GM04504 (cell line): ENCODE results near the gene SLC18A3.

Source experiments
- DNase-seq: peaks from one replicate; pipeline ENCODE4 v3.0.0-alpha.2; 2012; ENCODE audit warnings: low read depth

Gene SLC18A3

DNA sequence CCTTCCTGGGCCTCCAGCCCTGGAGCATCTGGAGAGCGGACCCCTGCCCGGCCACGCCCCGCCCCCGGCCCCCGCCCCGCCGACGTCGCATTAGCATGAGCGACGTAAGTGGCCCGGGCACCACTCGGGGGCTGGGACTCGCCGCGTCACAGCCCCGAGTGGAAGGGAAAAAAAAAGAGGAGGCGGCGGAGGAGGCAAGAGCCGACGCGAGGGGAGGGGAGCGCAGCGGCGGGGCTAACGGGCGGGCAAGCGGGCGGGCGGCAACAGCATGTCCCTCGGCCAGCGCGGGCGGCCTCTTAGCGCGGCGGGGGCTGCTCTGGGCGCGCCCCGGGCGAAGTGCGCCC, at the start of gene SLC18A3:
TSS of gene SLC18A3 (plus strand) at position 197 of the 344 bp plus-strand sequence. CDS start 431 bp downstream, outside the sequence.
- DNase-seq = no peak

DNA sequence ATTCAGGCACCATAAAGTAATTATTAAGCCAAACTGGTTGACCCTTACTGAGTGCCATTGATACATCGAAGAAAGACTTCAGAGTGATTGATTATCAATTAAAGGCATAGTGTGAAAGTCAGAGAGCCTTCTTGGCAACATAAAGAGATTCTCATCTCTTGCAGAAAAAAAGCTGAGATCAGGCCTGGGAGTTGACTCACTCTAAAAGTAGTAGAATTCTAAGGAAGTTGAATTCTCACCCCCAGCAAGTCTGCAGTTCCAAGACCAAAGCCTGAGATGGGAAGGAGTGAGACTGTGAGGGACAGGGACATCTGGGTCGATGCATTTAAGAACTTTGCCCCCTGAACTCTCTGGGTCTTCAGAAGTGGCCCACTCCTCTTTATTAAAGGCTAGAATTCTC, 49.6 kb upstream of the SLC18A3 start:
- DNase-seq = no peak

DNA sequence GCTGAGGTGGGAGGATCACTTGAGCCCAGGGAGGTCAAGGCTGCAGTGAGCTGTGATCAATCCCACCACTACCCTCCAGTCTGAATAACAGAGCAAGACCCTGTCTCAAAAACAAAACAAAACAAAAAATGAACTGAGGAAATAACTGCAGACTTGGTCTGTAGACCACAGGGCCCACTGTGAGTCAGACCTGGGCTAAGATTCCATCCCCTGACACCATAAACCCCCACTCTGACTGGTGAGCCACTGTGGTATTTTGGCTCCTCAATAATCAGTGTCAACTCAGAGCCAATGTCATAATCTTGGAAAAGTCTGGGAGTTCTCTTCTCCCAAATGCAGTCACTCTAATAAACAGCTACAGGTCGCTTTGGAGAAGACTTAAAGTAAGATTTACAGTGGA, 47.2 kb upstream of the SLC18A3 start:
- DNase-seq = no peak

DNA sequence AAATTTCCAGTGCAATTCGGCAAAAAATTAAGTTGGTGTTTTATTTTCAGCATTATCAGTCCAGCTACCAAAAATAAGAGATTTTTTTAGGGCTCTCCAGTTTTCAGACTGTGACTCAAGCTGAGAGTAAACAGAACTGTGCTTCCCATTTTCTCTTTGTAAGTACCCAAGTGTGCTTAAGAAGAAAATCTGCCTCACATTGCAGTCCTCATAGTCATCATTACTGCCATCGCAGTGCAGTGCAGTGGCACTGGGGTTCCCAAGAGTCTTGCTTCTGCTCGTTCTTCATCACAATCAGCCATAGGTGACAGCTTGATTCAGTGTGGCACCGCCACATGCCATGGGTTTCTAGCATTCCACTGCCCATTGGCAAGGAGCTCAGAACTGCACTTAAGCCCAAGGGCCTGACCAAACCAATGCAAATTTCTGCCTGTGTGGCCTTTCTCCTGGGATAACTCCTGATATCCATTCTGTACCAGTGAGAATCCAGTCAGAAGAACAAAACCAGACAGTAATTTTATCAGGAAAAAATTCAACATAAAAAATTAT, 45.6 kb upstream of the SLC18A3 start:
- DNase-seq = no peak

DNA sequence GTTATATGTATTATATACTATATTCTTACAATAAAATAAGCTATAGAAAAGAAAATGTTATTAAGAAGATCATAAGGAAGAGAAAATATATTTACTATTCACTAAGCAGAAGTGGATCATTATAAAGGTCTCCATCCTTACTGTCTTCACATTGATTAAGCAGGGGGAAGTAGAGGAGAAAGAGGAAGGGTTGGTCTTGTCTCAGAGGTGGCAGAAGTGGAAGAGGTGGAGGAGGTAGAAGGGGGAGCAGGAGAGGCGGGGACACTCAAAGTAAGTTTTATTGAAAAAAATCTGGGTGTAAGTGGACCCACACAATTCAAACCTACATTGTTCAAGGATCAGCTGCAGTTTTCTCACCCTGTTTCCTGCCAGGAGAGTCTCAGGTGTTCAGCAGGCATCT, 42.3 kb upstream of the SLC18A3 start:
- no peak for DNase-seq

DNA sequence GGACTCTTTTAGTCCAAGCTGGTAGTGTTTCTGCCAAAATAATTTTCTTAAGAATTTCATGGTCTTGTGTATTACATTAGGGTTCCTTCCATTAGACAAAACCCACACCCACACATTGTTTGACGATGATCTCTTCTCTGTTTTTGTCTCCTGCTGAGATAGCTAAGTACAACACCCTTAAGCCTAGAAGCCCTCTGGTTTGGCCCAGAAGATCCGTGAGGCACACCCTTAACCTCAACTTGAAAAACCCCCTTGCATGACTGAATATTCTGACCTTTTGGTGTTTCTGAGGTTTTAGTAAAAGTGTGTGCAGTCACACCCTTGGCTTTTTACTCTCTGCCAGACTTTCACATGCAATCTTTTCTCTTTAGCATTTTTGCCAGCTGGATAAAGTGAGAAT, 41.9 kb upstream of the SLC18A3 start:
- no peak for DNase-seq

DNA sequence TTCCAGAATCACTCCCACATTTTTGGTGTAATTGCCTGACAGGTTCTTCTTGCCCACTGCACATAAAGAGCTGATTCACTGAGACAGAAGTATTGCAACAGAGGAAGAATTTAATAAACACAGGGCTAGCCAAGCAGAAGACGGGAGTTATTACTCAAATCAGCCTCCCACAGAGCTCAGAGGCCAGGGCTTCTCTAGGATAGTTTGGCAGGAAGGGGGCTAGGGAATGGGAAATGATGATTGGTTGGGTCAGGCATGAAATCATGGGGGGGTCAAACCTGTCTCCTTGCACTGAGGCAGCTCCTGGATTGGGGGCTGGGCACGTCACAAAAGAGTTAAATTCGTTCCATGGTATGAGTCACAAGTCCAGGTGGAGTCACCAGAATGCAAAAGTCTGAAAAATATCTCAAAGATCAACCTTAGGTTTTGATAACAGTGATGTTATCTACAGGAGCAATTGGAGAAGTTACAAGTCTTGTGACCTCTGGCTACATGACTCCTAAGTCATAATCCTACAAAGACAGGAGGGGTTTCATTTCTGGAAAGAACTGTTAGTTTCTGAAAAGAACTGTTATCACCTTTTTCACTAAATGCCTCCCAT, 41.0 kb upstream of the SLC18A3 start:
- DNase-seq = no peak

DNA sequence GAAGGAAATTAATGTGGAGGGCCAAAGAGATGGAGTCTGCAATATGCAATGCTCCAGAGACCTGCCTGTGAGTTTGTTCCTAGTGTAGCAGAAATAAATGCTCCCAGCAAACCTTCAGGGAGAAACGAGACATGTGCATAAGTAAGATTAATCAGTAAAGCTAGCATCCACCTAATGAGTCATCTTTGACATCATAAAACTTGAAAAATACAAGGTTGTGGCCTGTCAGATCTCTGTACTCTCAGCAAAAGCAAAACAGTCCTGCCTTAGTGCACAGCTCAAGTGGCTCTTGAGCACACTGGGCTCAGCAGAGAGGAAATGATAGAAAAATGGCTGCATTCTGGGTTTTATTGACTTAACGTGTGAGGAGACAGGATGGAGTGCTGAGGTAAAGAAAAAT, 38.7 kb upstream of the SLC18A3 start:
- no peak for DNase-seq

DNA sequence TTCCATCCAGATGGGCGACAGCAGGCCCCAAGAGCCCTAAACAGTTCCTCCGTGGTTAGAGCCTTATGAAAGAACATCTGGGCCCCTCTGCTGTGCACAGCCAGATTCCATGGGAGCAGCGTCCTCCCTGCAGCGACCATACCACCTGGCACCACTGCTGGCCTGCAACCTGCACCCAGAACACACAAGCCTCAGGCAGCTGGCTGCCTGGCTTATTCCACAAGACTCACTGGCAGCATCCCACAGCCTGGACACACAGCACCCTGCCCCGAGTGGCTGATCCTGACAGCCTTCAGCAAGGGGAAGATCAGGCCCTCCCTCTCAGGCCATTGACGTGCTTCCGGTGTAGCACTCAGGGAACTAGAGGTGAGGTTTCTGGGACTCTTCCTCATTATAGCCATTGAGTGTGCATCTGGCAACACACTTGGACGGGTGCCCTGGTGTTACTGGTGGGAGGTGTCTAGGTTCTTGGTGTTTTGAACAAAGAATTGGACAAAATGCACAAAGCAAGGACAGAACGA, 37.5 kb upstream of the SLC18A3 start:
- no peak for DNase-seq

DNA sequence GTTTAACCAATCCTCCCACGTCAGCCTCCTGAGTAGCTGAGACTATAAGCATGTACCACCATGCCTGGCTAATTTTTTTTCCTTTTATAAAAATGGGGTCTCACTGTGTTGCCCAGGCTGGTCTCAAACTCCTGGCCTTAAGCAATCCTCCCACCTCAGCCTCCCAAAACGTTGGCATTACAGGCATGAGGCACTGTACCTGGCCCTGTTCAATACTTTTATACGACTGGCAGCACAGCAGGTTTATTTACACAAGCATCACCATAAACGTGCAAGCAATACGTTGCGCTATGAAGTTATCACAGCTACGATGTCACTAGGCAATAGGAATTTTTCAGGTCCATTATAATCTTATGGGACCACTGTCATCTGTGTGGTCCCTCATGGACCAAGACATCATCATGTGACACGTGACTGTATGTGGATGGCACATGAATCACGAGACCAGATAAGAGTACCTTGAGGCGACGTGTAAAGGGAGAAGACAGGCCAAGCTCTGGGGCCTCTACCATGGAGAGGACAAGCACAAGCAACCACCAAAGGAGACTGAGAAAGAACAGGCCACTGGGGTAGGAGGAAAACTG, 34.5 kb upstream of the SLC18A3 start:
- no peak for DNase-seq

DNA sequence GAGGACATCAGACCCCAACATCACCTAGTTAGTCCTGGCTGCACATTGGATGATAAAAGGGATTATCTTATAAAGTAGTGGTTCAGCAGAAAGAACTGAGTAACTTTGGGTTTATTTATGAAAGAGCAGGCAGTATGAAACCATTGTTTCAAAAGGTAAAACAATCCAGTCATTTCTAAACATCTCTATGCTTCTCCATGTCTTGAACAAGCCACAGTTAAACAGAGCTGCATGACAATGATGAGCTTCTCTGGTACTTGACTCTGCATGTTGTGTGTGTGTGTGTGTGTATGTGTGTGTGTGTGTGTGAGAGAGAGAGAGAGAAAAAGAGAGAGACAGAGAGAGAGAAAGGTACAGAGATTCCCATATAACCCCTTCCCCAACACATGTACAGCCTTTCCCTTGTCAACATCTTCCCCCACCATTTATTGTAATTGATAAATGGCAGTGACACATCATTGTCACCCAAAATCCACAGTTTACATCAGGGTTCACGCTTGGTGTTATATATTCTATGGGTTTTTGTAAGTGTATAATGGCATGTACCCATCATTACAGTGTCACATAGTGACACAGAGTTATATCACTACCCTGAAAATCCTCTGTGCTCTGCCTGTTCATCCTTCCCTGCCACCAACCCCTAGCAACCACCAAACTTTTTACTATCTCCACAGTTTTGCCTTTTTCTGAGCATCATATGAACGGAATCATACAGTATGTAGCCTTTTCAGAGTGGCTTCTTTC, 32.8 kb upstream of the SLC18A3 start:
- no peak for DNase-seq

DNA sequence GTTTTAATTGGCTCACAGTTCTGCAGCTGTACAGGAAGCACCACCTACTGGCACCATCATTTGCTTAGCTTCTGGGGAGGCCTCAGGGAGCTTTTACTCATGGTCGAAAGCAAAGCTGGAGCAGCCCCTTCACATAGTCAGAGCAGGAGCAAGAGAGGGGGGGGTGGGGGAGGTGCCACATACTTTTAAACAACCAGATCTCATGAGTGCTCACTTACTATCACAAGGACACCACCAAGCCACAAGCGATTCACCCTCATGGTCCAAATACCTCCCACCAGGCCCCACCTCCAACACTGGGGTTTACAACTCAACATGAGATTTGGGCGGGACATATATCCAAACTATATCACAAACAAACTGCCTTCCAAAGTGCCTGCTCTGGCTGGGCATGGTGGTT, 31.7 kb upstream of the SLC18A3 start:
- no peak for DNase-seq

DNA sequence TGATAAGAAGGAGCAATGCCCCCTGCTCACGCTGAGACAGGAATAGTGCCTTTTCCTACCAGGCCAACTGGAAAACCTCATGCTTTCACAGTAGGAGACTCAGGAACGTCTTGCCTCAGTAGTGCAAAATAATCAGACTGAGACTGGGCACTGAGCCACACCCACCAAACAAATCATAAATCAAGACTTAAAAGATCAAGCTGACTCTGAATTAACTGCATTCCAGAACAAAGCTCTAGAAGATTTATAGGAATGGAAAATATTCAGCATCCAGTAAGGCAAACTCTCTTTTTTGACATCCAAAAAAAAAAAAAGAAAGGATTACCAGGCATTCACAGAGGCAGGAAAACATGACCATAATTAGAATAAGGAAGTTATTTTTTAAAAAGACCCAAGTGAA, 30.5 kb upstream of the SLC18A3 start:
- DNase-seq = no peak

DNA sequence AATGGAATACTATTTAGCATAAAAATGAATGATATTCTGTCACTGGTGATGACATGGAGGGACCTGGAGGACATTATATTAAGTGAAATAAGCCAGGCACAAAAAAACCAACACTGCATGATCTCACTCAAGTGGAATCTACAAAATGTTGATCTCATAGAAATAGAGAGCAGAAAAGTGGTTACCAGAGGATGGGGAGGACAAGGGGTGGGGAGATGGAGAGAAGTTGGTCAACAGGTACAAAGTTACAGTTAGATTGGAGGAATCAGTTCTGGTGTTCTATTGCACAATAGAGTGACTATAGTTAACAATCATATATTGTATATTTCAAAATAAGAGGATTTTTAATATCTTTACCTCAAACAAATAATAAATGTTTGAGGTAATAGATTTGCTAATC, 24.7 kb upstream of the SLC18A3 start:
- DNase-seq = no peak

DNA sequence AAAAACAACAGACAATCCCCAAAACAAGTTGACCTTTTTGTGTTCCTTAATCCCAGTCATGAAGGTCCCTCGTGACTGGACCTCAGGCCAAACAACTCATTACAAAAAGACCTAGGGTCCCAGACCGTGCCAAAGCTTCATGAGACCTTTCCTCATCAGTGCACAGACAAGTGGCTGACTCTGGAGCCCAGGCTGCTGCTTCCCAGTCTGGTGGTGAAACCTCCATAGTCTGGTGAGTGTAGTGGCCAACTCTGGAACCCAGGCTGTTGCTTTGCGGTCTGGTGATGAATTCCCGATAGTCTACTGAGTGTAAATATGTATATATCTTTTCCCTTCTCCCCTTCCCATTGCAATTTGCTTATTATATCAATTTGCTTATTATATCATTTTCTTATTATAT, 22.1 kb upstream of the SLC18A3 start:
- no peak for DNase-seq

DNA sequence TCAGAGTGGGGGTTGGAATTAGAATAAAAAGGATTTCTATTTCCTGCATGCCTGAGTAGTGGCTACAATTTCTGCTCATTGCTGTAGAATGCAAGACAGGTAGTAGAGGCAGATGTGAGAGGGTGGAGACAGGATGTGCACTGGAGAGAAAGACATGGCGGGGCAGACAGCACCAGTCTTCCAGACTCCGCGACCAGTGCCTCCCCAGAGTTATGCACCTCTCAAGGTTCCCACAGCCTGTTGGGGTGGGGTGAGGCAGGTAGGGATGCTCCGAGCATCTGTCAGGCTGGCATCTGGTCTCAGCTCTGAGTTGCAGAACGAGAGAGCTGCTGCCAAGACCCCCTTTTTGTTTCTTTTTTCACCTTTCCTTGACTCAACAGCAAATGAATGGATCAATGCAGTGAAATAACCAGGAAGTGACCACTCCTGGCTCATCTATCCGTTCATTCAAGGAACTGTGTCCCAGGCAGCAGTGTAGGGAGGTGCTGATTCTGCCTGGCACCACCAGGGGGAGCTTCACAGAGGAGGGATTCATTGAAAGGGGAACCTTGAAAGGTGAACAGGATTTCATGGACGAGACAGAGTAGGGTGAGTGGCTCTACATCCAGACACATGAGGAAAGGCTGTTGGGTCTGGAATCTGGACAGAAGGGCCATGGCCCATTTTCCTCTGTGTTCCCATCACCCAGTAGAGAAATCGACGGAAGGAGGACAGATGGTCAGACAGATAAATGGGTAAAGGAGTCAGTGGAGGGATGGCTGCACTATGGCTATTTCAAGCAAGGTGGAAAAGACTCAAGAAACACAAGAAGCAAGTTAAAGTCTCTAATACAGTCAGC, 17.2 kb upstream of the SLC18A3 start:
- no peak for DNase-seq

DNA sequence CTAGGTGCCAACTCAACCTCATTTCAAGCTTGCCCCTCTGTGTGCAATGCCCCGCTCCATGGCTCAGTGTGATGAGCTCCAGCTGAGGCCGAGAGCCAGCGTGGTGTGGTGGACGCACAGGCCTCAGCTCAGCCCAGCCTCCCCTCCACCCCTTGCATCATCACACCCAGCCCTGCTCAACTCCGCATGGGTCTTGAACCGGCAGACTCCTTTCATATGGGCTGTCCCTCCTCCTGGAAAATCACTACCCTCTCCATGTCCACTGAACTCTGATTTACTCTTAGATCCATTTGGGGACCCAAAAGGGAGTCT, 16.6 kb upstream of the SLC18A3 start:
- DNase-seq = no peak

DNA sequence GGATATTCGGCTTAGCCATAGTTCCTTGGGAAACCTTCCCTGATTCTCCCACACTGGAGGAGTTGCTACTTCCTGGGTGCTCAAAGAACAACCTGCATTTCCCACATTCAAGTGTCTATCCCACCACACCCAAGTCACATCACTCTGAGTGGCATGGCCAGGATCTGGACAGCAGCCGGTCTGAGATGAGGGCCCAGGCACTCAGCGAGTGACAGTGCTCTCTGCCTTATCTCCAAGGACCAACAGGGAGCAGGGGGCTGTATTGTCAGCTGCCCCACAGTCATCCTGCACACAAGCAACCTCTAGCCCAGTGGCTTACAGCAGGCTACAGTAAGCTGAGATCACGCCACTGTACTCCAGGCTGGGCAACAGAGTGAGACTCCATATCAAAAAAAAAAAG, 16.1 kb upstream of the SLC18A3 start:
- DNase-seq = no peak

DNA sequence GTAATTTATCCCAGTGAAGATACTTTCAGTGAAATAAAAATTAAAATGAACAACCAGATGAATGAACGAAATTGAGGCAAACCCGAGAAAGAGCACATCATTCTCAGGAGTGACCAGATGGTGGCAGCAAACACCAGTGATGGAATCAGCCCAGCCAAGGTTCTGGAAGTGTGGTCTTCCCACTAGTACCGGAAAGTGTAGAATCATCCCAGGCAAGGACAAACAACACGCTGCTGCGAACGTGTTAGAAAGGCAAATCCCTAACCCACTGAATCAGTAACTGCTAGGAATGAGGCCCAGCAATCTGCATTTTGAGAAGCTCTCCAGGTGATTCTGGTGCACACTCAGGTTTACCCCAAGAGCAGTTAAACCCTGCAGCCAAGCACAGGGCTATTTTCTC, 15.5 kb upstream of the SLC18A3 start:
- peak; percentile 40 for DNase-seq

DNA sequence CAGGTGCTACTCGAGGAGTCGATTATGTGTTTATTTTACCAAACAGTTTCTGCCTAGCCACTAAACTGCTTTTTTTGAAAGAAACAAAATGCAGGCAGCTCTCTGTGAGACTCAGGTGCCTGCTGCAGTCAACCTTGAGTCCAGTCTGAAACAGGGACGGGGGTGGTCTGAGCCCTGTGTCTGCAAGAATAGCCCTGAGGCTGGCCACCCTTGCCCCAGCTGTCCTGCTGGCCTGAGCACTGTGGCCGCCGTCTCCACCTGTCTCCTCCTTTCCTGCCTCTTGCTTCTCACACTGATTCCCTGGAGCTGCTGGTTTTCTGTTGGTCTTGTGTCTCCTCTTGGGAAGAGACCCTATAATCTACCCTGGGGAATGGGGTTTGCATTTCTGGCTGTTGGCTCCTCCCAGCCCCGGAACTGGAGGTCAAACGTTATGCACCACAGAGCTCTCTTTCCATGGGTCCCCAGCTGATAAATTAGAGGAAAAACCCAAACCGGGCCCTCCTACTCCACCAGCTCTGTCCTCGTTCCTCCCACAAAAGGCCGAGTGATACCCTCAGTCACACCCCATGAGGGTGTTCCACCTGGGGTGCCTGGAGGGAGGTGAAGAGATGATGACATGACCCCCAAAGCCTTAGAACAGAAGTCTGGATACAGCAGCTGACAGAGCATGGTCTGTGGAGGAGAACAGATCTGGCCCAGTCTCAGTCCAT, 15.0 kb upstream of the SLC18A3 start:
- no peak for DNase-seq

DNA sequence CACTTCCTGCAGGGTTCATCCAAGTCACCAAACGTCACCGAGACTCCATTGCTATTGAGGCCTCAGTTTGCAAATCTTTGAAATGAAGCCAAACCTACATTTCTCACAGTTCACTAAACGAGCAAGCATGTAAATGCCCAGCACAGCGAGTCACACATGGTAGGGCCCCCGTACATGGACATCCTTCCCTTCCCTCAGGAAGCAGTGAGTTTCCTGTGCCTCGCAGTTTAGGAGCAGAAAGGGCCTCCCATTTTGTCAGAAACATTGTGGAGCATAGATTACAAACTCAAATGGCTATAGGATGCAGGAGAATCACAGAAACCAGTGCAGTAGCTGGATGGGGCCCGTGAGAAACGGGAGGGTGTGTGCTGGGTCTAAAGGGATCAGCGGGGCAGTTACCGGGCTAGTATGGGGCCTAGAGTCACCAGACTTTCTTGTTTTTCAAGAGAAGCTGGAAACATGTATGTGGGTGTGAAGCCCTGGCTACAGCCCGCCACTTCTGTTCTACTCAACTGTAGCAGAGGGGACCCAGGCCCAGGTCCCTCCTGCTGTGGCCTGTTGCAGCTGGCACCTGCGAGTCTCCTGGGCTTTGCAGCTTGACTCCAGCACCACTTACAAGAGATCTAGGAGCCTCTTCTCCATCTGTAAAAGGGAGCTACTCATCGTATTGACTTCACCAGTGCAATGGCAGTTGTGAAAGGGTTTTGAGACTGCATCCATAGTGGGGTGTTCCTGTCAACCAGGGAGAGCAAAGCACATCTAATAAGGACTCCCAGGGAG, 14.2 kb upstream of the SLC18A3 start:
- DNase-seq = no peak
